ENCODE results near the gene RFFL. TPM values are rescaled to one million over a fixed set of nuclear protein-coding genes. Genes with fewer than 3 reads are reported as not detected.

RFFL gene
- polyA plus RNA-seq, 1 experiment, result 10.6 TPM

- POLR2A ChIA-PET, result no interaction called here
- CTCF ChIA-PET, result no interaction called here
- no peak for TF ChIP-seq CTCF (IDR thresholded peaks at IDR 0.05; ENCODE audit: insufficient read depth, low read depth, low read length)
Measured at GRCh38 chr17:35025541-35025940, 38.0 kb downstream of the RFFL start.

GRCh38 chr17:35023538-35023937 is 40.0 kb downstream of the RFFL start:
- H3K27me3 ChIP-seq (ENCODE audit: control insufficient read depth, insufficient read depth, low read length), result no peaks in the 10 kb centered on the region
- ChIA-PET POLR2A (no interaction called here), CTCF (interaction anchor here (0.8 to 1.5 kb wide), 4 partner anchors 10 to 96 kb away, joined by 3 to 6 read pairs (median 4); partner anchors contain the start of gene RAD51D)
- TF ChIP-seq CTCF (IDR thresholded peaks at IDR 0.05; ENCODE audit: insufficient read depth, low read depth, low read length), result no peak
- no peak overlapping the region for H3K4me3 ChIP-seq (ENCODE audit: low read depth, low read length)
- H3K36me3 ChIP-seq (ENCODE audit: control insufficient read depth, insufficient read depth, low read length), result peaks cover 3% of the 10 kb centered on the region; the same call in 1 of the 2 replicates
- no peak for DNase-seq (ENCODE audit: low read depth)

More at GRCh38 chr17:35025541-35025940, 38.0 kb downstream of the RFFL start:
- no peak for DNase-seq (ENCODE audit: low read depth)
- Histone ChIP-seq H3K4me3 (ENCODE audit: low read depth, low read length) (no peak overlapping the region), H3K27me3 (ENCODE audit: control insufficient read depth, insufficient read depth, low read length) (no peaks in the 10 kb centered on the region), H3K36me3 (ENCODE audit: control insufficient read depth, insufficient read depth, low read length) (peaks cover 3% of the 10 kb centered on the region; the same call in 1 of the 2 replicates)

GRCh38 chr17:35022536-35023063 is 40.9 kb downstream of the RFFL start:
- DNase-seq (ENCODE audit: low read depth), result peak; percentile 24
- no peak overlapping the region for H3K4me3 ChIP-seq (ENCODE audit: low read depth, low read length)
- peak; percentile 22; the same call in 1 of the 2 replicates for TF ChIP-seq CTCF (IDR thresholded peaks at IDR 0.05; ENCODE audit: insufficient read depth, low read depth, low read length)
- POLR2A ChIA-PET, result no interaction called here
- CTCF ChIA-PET, result interaction anchor here (1.0 to 1.5 kb wide), 3 partner anchors 11 to 97 kb away, joined by 3 to 6 read pairs (median 4); partner anchors contain the start of gene RAD51D
- H3K27me3 ChIP-seq (ENCODE audit: control insufficient read depth, insufficient read depth, low read length), result no peaks in the 10 kb centered on the region
- H3K36me3 ChIP-seq (ENCODE audit: control insufficient read depth, insufficient read depth, low read length), result peaks cover 3% of the 10 kb centered on the region; the same call in 1 of the 2 replicates

- Histone ChIP-seq H3K36me3 (ENCODE audit: control insufficient read depth, insufficient read depth, low read length) (peaks cover 3% of the 10 kb centered on the region; the same call in 1 of the 2 replicates), H3K4me3 (ENCODE audit: low read depth, low read length) (no peak overlapping the region), H3K27me3 (ENCODE audit: control insufficient read depth, insufficient read depth, low read length) (no peaks in the 10 kb centered on the region)
- ChIA-PET CTCF (no interaction called here), POLR2A (no interaction called here)
- TF ChIP-seq CTCF (IDR thresholded peaks at IDR 0.05; ENCODE audit: insufficient read depth, low read depth, low read length), result no peak
- DNase-seq (ENCODE audit: low read depth), result no peak
Measured at GRCh38 chr17:35021520-35022380, 41.8 kb downstream of the RFFL start.

Data from BJ (cell line).